Ovary (tissue), 3 donors: Measurements from ENCODE around the gene GBF1.

Experiments used
- POLR2A ChIP-seq: fragments of 450-650 bp; IDR thresholded peaks from one replicate; pipeline ENCODE4 v1.6.1; 2017; ENCODE audit warnings: antibody characterized with exemption, mild to moderate bottlenecking, moderate library complexity
- TF ChIP-seq, protein P1 (sequence below), 3 donors: fragments of 450-650 bp in 2 of 3; fragments of 200-600 bp in 1 of 3; IDR thresholded peaks; one replicate each; pipeline versions ENCODE4 v1.5.1 to v1.8.0; 2016 to 2022; ENCODE audit warnings: antibody characterized with exemption in 3 of 3, mild to moderate bottlenecking in 1 of 3
- donor health status: DM: no; HTN: no; CAD: no.

DNA sequence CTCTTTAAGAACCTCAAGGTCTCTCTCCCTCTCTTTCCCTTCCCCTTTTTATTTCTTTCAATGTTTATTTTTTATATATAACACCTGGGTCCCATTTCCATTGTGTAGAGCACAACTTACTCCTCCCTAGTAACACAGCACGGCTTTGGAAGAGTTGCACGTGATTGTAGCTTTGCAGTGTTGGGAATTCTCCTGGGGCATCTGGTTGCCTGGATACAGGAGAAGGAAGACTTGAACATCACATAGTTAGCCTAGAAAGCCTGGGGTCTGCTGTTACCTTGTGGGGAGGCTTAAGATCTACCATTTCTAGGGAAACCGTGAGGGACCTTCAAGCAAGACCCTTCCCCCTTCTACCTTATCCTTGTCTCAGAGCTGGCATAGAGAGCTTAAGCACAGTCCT, 109.1 kb downstream of the GBF1 start:
- TF ChIP-seq, protein P1, sequence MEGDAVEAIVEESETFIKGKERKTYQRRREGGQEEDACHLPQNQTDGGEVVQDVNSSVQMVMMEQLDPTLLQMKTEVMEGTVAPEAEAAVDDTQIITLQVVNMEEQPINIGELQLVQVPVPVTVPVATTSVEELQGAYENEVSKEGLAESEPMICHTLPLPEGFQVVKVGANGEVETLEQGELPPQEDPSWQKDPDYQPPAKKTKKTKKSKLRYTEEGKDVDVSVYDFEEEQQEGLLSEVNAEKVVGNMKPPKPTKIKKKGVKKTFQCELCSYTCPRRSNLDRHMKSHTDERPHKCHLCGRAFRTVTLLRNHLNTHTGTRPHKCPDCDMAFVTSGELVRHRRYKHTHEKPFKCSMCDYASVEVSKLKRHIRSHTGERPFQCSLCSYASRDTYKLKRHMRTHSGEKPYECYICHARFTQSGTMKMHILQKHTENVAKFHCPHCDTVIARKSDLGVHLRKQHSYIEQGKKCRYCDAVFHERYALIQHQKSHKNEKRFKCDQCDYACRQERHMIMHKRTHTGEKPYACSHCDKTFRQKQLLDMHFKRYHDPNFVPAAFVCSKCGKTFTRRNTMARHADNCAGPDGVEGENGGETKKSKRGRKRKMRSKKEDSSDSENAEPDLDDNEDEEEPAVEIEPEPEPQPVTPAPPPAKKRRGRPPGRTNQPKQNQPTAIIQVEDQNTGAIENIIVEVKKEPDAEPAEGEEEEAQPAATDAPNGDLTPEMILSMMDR (IDR thresholded peaks at IDR 0.05), result no peak
- TF ChIP-seq POLR2A, result no peak
